CD8-positive, alpha-beta memory T cell (primary cell): ENCODE measurements around the gene NFAT5. TPM values are rescaled to one million over a fixed set of nuclear protein-coding genes. Genes with fewer than 3 reads are reported as not detected.

Experiments
- CTCF ChIA-PET: fragments of 350-600 bp; sonication (Branson Sonifier 250); formaldehyde crosslinking; loops from one replicate; lab custom pipeline; 2021; ENCODE audit warnings: antibody characterized with exemption; lab: Charles Lee
- POLR2A ChIA-PET: fragments of 350-600 bp; sonication (Branson Sonifier 250); formaldehyde crosslinking; loops from one replicate; lab custom pipeline; 2021; ENCODE audit warnings: antibody characterized with exemption; lab: Charles Lee
- DNase-seq, 5 donors: peaks; one replicate each; pipeline versions ENCODE4 v3.0.0 to v3.0.0-alpha.2; 2020 to 2022; ENCODE audit warnings: mixed read lengths in 1 of 5
- H3K27ac ChIP-seq: one replicate; pipeline ENCODE4 v1.7.0; 2013; ENCODE audit warnings: low read depth, mild to moderate bottlenecking, low read length, moderate library complexity
- H3K27me3 ChIP-seq: 2 replicates; pipeline ENCODE4 v1.7.0; 2013; ENCODE audit warnings: low read length, mild to moderate bottlenecking; ENCODE audit not compliant: insufficient read depth, poor library complexity, severe bottlenecking
- H3K36me3 ChIP-seq: 2 replicates; pipeline ENCODE4 v1.7.0; 2013; ENCODE audit warnings: mild to moderate bottlenecking, low read length, moderate library complexity; ENCODE audit not compliant: insufficient read depth
- H3K4me1 ChIP-seq: 2 replicates; pipeline ENCODE4 v1.7.0; 2013; ENCODE audit warnings: mild to moderate bottlenecking, low read length, moderate library complexity; ENCODE audit not compliant: insufficient read depth
- H3K4me3 ChIP-seq: 2 replicates; pipeline ENCODE4 v1.7.0; 2013; ENCODE audit warnings: mild to moderate bottlenecking, low read length
- H3K9me3 ChIP-seq: 2 replicates; pipeline ENCODE4 v1.7.0; 2013; ENCODE audit warnings: mild to moderate bottlenecking, low read length
- H3K27ac Mint-ChIP-seq, 8 donors: one replicate each; pipeline ENCODE4 v1.8.0; 2020 to 2021; ENCODE audit warnings: mixed read lengths in 8 of 8, mild to moderate bottlenecking in 6 of 8, inconsistent platforms in 3 of 8, moderate library complexity in 3 of 8
- H3K27me3 Mint-ChIP-seq, 2 donors: one replicate each; pipeline ENCODE4 v1.8.0; 2020 to 2021; ENCODE audit warnings: mixed read lengths in 2 of 2, mild to moderate bottlenecking in 1 of 2, moderate library complexity in 1 of 2
- H3K36me3 Mint-ChIP-seq, 3 donors: one replicate each; pipeline ENCODE4 v1.8.0; 2020 to 2021; ENCODE audit warnings: mixed read lengths in 3 of 3, inconsistent platforms in 1 of 3, mild to moderate bottlenecking in 1 of 3
- H3K4me1 Mint-ChIP-seq, 3 donors: one replicate each; pipeline ENCODE4 v1.8.0; 2020 to 2021; ENCODE audit warnings: mixed read lengths in 3 of 3, inconsistent platforms in 1 of 3, mild to moderate bottlenecking in 1 of 3
- H3K4me3 Mint-ChIP-seq, 7 donors: one replicate each; pipeline ENCODE4 v1.8.0; 2020 to 2021; ENCODE audit warnings: mixed read lengths in 7 of 7, mild to moderate bottlenecking in 6 of 7, moderate library complexity in 4 of 7, inconsistent platforms in 2 of 7
- H3K9me3 Mint-ChIP-seq, 5 donors: one replicate each; pipeline ENCODE4 v1.8.0; 2020 to 2022; ENCODE audit warnings: mixed read lengths in 5 of 5, mild to moderate bottlenecking in 3 of 5, moderate library complexity in 2 of 5, inconsistent platforms in 1 of 5
- polyA plus RNA-seq: library from polyadenylated mRNA; unstranded; fragments of 300-500 nt; fragmentation: Illumina TruSeq; gene quantifications from one replicate; pipeline ENCODE4 v1.2.3, GENCODE V29; 2021
- total RNA-seq, 2 experiments: library from RNA; stranded (reverse); gene quantifications; one replicate each; pipeline ENCODE4 v1.2.3, GENCODE V29; 2021

NFAT5 gene
- total and polyA plus RNA-seq, 3 experiments from 2014 or later, result 11.3 to 41.0 (median 39.0) TPM

DNA sequence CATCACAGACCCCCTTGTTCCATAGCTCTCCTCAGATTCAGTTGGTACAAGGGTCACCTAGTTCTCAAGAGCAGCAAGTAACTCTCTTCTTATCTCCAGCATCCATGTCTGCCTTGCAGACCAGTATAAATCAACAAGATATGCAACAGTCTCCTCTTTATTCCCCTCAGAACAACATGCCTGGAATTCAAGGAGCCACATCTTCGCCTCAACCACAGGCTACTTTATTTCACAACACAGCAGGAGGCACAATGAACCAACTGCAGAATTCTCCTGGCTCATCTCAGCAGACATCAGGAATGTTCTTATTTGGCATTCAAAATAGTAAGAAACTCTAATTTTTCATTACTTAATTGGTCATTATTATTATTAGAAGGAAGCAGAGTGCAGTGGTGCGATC, 128.2 kb downstream of the NFAT5 start:
- peaks cover 11 to 73% (median 22%) of the 10 kb centered on the region in 3 donors for H3K36me3 Mint-ChIP-seq
- H3K4me1 Mint-ChIP-seq, result peaks cover 0 to 5% (median 0%) of the 10 kb centered on the region in 3 donors
- H3K4me3 Mint-ChIP-seq, result no peak overlapping the region
- H3K27ac Mint-ChIP-seq, result peak overlapping the region in 1 of 8 donors; percentile 1
- H3K4me3 ChIP-seq, result no peak overlapping the region
- no peaks in the 10 kb centered on the region for H3K9me3 Mint-ChIP-seq
- DNase-seq, result no peak
- H3K27ac ChIP-seq, result no peak overlapping the region
- no peaks in the 10 kb centered on the region for H3K27me3 Mint-ChIP-seq
- ChIA-PET POLR2A (no interaction called here), CTCF (no interaction called here)
- no peaks in the 10 kb centered on the region for H3K27me3 ChIP-seq
- no peaks in the 10 kb centered on the region for H3K4me1 ChIP-seq
- peaks cover 38% of the 10 kb centered on the region for H3K36me3 ChIP-seq
- no peaks in the 10 kb centered on the region for H3K9me3 ChIP-seq

DNA sequence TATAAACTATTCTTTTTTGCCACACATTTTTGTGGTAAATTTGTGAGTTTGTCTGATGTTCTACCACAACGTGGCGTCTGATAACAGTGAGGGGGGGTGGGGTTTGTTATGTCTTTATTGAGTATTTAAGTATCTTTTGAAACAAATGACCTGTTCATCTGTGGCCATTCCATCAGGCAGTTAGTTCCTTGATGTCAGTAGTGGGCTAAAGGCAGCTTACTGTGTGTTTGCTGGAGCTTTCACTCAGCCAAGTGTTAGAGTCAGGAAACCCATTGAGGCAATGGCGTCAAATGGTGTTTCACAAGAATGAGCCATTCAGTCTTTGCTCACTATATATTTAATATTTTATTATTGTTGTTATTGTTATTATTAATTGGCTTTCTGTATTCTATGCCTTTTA, 132.6 kb downstream of the NFAT5 start:
- Mint-ChIP-seq H3K27me3 (no peaks in the 10 kb centered on the region), H3K4me3 (no peak overlapping the region), H3K4me1 (peaks cover 0 to 4% (median 3%) of the 10 kb centered on the region in 3 donors), H3K27ac (no peak overlapping the region), H3K9me3 (no peaks in the 10 kb centered on the region), H3K36me3 (peaks cover 7 to 62% (median 15%) of the 10 kb centered on the region in 3 donors)
- H3K4me3 ChIP-seq, result no peak overlapping the region
- H3K4me1 ChIP-seq, result no peaks in the 10 kb centered on the region
- H3K36me3 ChIP-seq, result peaks cover 26% of the 10 kb centered on the region
- no peak for DNase-seq
- H3K27me3 ChIP-seq, result no peaks in the 10 kb centered on the region
- ChIA-PET POLR2A (no interaction called here), CTCF (interaction anchor here (1.0 to 1.7 kb wide), 2 partner anchors 11 to 57 kb away, joined by 3 to 5 read pairs; partner anchors contain the start of gene NOB1)
- no peaks in the 10 kb centered on the region for H3K9me3 ChIP-seq
- H3K27ac ChIP-seq, result no peak overlapping the region

DNA sequence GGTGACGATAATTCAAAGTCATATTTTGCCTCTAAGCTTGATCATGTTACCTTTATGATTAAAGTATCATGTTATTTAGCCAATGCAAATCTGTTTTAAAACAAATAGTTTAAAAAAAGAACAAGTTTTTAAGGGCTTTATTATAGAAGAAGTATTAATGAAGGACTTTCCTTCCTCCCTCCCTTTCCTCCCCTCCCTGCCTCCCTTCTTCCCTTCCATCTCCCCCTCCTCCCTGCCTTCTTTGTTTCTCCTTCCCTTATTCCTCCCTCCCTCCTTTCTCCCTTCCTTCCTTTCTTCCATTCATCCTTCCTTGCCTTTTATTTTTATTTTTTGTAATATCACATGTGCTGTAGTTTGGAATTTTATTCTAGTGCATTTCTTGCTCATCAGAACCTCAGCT, 134.1 kb downstream of the NFAT5 start:
- peaks cover 15% of the 10 kb centered on the region for H3K36me3 ChIP-seq
- ChIA-PET CTCF (interaction anchor here (1.0 to 1.7 kb wide), 4 partner anchors 9 to 55 kb away, joined by 3 to 5 read pairs (median 4); partner anchors contain the start of gene NOB1), POLR2A (no interaction called here)
- Mint-ChIP-seq H3K27ac (peak overlapping the region in 3 of 8 donors; percentile 1 to 78 (median 63)), H3K9me3 (no peaks in the 10 kb centered on the region), H3K4me1 (peaks cover 0 to 4% (median 0%) of the 10 kb centered on the region in 3 donors), H3K36me3 (peaks cover 0 to 59% (median 8%) of the 10 kb centered on the region in 3 donors), H3K27me3 (no peaks in the 10 kb centered on the region), H3K4me3 (no peak overlapping the region)
- H3K9me3 ChIP-seq, result no peaks in the 10 kb centered on the region
- no peak overlapping the region for H3K4me3 ChIP-seq
- no peak overlapping the region for H3K27ac ChIP-seq
- H3K27me3 ChIP-seq, result no peaks in the 10 kb centered on the region
- DNase-seq, result no peak
- H3K4me1 ChIP-seq, result no peaks in the 10 kb centered on the region

DNA sequence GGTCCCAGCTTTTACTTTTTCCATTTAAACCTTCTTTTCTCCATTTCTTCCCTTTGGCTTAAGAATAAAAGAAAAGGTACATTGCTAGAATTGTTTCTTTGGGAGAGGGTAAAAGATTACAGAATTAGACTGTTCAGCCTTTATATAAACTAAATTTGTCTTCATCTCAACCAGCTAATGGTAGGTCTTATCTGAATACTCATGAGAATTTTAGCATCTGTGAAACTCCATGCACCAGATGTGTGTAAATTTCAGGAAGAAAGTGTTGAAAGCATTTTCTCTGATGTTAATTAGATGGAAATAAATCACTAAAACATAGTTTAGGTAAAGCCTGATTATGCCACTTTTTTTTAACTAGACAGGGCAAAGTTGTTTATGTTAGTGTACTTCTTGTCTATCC, 135.7 kb downstream of the NFAT5 start:
- peaks cover 0 to 4% (median 0%) of the 10 kb centered on the region in 3 donors for H3K4me1 Mint-ChIP-seq

DNA sequence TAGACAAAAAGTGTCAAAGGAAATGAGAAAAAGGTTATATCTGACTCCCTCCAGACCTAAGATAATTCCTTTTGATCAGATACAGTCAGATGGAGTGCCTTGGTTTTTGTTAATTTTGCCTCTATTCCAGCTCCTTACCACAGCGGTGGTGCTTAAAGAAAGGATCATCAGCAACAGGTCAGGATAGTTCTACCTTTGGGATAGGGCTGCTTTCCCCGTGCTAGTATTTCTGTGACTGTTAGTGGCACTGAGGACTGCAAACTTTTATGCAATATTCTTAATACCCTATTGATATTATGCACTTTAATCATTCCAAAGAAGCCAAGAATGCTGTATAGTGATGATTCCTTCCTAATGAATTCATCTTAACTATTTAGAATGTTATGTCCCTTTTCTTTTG, 136.1 kb downstream of the NFAT5 start:
- no peaks in the 10 kb centered on the region for H3K27me3 Mint-ChIP-seq
- H3K4me1 Mint-ChIP-seq, result peaks cover 0 to 4% (median 0%) of the 10 kb centered on the region in 3 donors
- no peak overlapping the region for H3K4me3 Mint-ChIP-seq
- no peaks in the 10 kb centered on the region for H3K9me3 ChIP-seq
- POLR2A ChIA-PET, result no interaction called here
- DNase-seq, result no peak
- H3K36me3 Mint-ChIP-seq, result peaks cover 0 to 42% (median 0%) of the 10 kb centered on the region in 3 donors
- CTCF ChIA-PET, result interaction anchor here (3.5 kb wide), 1 partner anchor 53 kb away, joined by 21 read pairs; the partner anchor contains the start of gene NOB1
- peaks cover 5% of the 10 kb centered on the region for H3K36me3 ChIP-seq
- H3K4me3 ChIP-seq, result no peak overlapping the region
- peak overlapping the region in 4 of 8 donors; percentile 14 to 61 (median 43) for H3K27ac Mint-ChIP-seq
- no peaks in the 10 kb centered on the region for H3K9me3 Mint-ChIP-seq
- no peaks in the 10 kb centered on the region for H3K4me1 ChIP-seq
- H3K27ac ChIP-seq, result no peak overlapping the region
- H3K27me3 ChIP-seq, result no peaks in the 10 kb centered on the region

More for the DNA sequence above, 135.7 kb downstream of the NFAT5 start:
- Histone ChIP-seq H3K4me1 (no peaks in the 10 kb centered on the region), H3K27me3 (no peaks in the 10 kb centered on the region), H3K9me3 (no peaks in the 10 kb centered on the region), H3K36me3 (peaks cover 5% of the 10 kb centered on the region), H3K27ac (no peak overlapping the region), H3K4me3 (no peak overlapping the region)
- Mint-ChIP-seq H3K36me3 (peaks cover 0 to 46% (median 2%) of the 10 kb centered on the region in 3 donors), H3K27ac (peak overlapping the region in 2 of 8 donors; percentile 61 to 63), H3K4me3 (no peak overlapping the region), H3K9me3 (no peaks in the 10 kb centered on the region), H3K27me3 (no peaks in the 10 kb centered on the region)
- DNase-seq, result no peak
- ChIA-PET POLR2A (no interaction called here), CTCF (no interaction called here)

DNA sequence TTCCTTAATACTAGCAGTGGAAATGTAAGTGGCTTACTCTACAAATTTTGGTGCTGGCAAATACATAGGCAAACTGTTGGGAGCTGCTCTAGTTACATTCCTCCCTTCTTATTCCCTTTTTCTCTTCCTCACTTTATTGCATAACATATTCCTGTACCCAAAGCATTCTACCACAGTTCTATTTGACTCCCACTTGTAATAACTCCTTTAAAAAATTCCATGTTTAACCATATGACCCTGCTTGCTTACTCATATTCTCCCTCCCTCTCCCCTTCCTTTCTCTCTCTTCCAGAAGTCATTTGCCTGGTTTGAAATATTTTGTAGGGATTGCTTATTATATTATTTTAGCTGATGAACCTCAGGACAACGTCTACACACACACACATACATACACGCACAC, 137.9 kb downstream of the NFAT5 start:
- Histone ChIP-seq H3K27ac (no peak overlapping the region), H3K27me3 (no peaks in the 10 kb centered on the region), H3K4me1 (no peaks in the 10 kb centered on the region), H3K9me3 (no peaks in the 10 kb centered on the region), H3K4me3 (no peak overlapping the region), H3K36me3 (peaks cover 5% of the 10 kb centered on the region)
- ChIA-PET POLR2A (interaction anchor here (0.6 to 1.0 kb wide), 2 partner anchors 51 to 407 kb away, joined by 4 to 6 read pairs; partner anchors contain the start of gene NOB1), CTCF (interaction anchor here (3.5 kb wide), 1 partner anchor 51 kb away, joined by 21 read pairs; the partner anchor contains the start of gene NOB1)
- Mint-ChIP-seq H3K4me3 (no peak overlapping the region), H3K4me1 (peaks cover 0 to 4% (median 0%) of the 10 kb centered on the region in 3 donors), H3K9me3 (no peaks in the 10 kb centered on the region), H3K36me3 (peaks cover 0 to 41% (median 0%) of the 10 kb centered on the region in 3 donors), H3K27me3 (no peaks in the 10 kb centered on the region), H3K27ac (peak overlapping the region in 4 of 8 donors; percentile 6 to 59 (median 25))
- DNase-seq, result no peak

DNA sequence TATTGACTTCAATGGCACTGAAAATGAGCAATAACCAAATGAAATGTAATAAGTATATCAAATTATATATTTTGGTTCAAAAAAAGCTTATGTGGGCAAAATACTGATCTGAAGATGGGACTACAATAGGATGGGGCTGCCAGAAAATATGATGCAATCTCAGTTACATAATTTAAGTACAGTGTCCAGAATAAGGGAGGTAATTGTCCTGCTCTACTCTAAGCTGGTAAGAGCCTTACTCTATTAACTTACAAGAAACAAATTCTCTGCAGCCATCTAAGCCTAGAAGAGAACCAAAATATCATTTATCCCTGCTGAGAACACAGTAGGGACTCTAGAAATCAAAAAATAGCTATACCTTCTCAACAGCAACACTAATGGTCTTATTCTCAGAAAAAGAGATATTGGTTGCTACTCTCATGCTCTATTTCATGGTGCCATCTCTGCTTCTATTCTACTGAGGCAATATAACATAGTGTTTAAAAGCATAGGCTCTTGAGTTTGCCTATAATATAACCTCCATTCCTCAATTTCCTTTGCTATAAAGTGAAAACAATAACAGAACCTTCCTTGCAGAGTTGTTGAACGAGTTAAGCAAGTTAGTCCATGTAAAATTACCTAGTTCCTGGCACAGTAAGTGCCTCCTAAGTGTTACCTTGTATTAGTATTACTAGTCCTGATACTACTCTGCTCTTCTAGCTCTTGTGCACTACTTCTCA, 140.6 kb downstream of the NFAT5 start:
- Histone ChIP-seq H3K9me3 (no peaks in the 10 kb centered on the region), H3K4me1 (no peaks in the 10 kb centered on the region), H3K27ac (no peak overlapping the region), H3K27me3 (no peaks in the 10 kb centered on the region), H3K4me3 (no peak overlapping the region), H3K36me3 (peaks cover 5% of the 10 kb centered on the region)
- Mint-ChIP-seq H3K4me3 (no peak overlapping the region), H3K36me3 (peaks cover 0 to 26% (median 2%) of the 10 kb centered on the region in 3 donors), H3K27ac (peak overlapping the region in 5 of 8 donors; percentile 2 to 64 (median 36)), H3K4me1 (peaks cover 0 to 6% (median 5%) of the 10 kb centered on the region in 3 donors), H3K27me3 (no peaks in the 10 kb centered on the region), H3K9me3 (no peaks in the 10 kb centered on the region)
- no peak for DNase-seq
- POLR2A ChIA-PET, result interaction anchor here (0.7 kb wide), 2 partner anchors 27 to 393 kb away, joined by 4 to 6 read pairs; no protein-coding TSS in a partner anchor
- CTCF ChIA-PET, result interaction anchor here (8.6 kb wide), 1 partner anchor 48 kb away, joined by 96 read pairs; the partner anchor contains the start of gene NOB1

DNA sequence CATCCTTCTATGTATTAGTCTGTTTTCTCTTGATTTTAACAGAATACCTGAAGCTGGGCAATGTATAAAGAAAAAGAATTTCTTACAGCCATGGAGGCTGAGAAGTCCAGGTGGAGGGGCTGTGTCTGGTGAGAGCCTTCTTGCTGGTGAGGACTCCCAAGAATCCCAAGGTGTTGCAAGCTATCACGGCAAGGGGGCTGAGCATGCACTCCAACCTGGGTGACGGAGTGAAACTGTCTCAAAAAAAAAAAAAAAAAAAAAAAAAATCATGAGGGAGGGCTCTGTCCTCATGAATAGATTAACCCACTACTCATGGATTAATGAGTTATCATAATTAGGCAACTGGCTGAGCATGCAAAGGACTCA, 141.2 kb downstream of the NFAT5 start:
- H3K36me3 Mint-ChIP-seq, result peaks cover 0 to 20% (median 2%) of the 10 kb centered on the region in 3 donors
- peak overlapping the region in 4 of 8 donors; percentile 2 to 47 (median 30) for H3K27ac Mint-ChIP-seq
- POLR2A ChIA-PET, result no interaction called here

More for the DNA sequence above, 141.2 kb downstream of the NFAT5 start:
- Histone ChIP-seq H3K4me1 (no peaks in the 10 kb centered on the region), H3K27ac (no peak overlapping the region), H3K36me3 (peaks cover 5% of the 10 kb centered on the region), H3K9me3 (no peaks in the 10 kb centered on the region), H3K27me3 (no peaks in the 10 kb centered on the region), H3K4me3 (no peak overlapping the region)
- H3K4me1 Mint-ChIP-seq, result peaks cover 0 to 6% (median 5%) of the 10 kb centered on the region in 3 donors
- no peak overlapping the region for H3K4me3 Mint-ChIP-seq
- DNase-seq, result no peak
- H3K27me3 Mint-ChIP-seq, result no peaks in the 10 kb centered on the region
- H3K9me3 Mint-ChIP-seq, result no peaks in the 10 kb centered on the region
- CTCF ChIA-PET, result interaction anchor here (8.6 kb wide), 1 partner anchor 47 kb away, joined by 96 read pairs; the partner anchor contains the start of gene NOB1
